Epidermal melanocyte (primary cell): ENCODE results near the gene TCERG1L.
"Not testable (repeated sequence)": the region's sequence is repeated elsewhere in the genome, so short reads cannot be mapped to it uniquely, and the experiment has no call there.

Source experiments
- DNase-seq: peaks from one replicate; pipeline ENCODE4 v3.0.0; 2011; ENCODE audit warnings: low spot score; ENCODE audit not compliant: insufficient read length

TCERG1L gene

GRCh38 chr10:131169146-131169545 lies 142.4 kb downstream of the TCERG1L start:
- DNase-seq, result no peak

GRCh38 chr10:131168238-131168875 lies 143.2 kb downstream of the TCERG1L start:
- no peak for DNase-seq

GRCh38 chr10:131167036-131167860 lies 144.3 kb downstream of the TCERG1L start:
- no peak for DNase-seq

GRCh38 chr10:131166486-131166885 lies 145.0 kb downstream of the TCERG1L start:
- DNase-seq, result no peak

GRCh38 chr10:131165092-131165491 lies 146.4 kb downstream of the TCERG1L start:
- DNase-seq, result no peak

GRCh38 chr10:131162866-131163843 lies 148.4 kb downstream of the TCERG1L start:
- no peak for DNase-seq

- DNase-seq, result no peak
These were observed 149.3 kb downstream of the TCERG1L start for GRCh38 chr10:131162211-131162610.

GRCh38 chr10:131161087-131161486 lies 150.4 kb downstream of the TCERG1L start:
- DNase-seq, result no peak

- no peak for DNase-seq
These were observed 151.2 kb downstream of the TCERG1L start for GRCh38 chr10:131160219-131160875.

GRCh38 chr10:131159771-131160170 lies 151.8 kb downstream of the TCERG1L start:
- DNase-seq, result no peak

- DNase-seq, result no peak
These were observed 152.8 kb downstream of the TCERG1L start for GRCh38 chr10:131158695-131159094.

GRCh38 chr10:131157899-131158298 lies 153.6 kb downstream of the TCERG1L start:
- DNase-seq, result no peak

- no peak for DNase-seq
These were observed 155.7 kb downstream of the TCERG1L start for GRCh38 chr10:131155876-131156230.

GRCh38 chr10:131155218-131155875 lies 156.2 kb downstream of the TCERG1L start:
- DNase-seq, result no peak

- no peak for DNase-seq
These were observed 157.1 kb downstream of the TCERG1L start for GRCh38 chr10:131154306-131155025.

GRCh38 chr10:131152456-131152855 lies 159.1 kb downstream of the TCERG1L start:
- not testable (repeated sequence) for DNase-seq

- no peak for DNase-seq
These were observed 161.4 kb downstream of the TCERG1L start for GRCh38 chr10:131150126-131150525.

- no peak for DNase-seq
These were observed 161.9 kb downstream of the TCERG1L start for GRCh38 chr10:131149586-131149985.

GRCh38 chr10:131149111-131149510 lies 162.4 kb downstream of the TCERG1L start:
- no peak for DNase-seq

- no peak for DNase-seq
These were observed 163.3 kb downstream of the TCERG1L start for GRCh38 chr10:131148270-131148669.
